Measurements from ENCODE around the gene CEP112. TPM values are rescaled to one million over a fixed set of nuclear protein-coding genes. Genes with fewer than 3 reads are reported as not detected.

Gene CEP112
- total and polyA plus RNA-seq, 2 experiments from 2014 or later = 4.0 to 4.3 TPM

Other genes starting within 250 kb of the CEP112 start
- gene APOH, start 37.3 kb upstream of the CEP112 start, total RNA-seq (2014; rRNA removed; shearing (Covaris generic)) = not detected in 2 replicates
- gene APOH, start 37.3 kb upstream of the CEP112 start, polyA plus RNA-seq (2016; fragmentation: Nextera tagmentation; extraction: Ambion mirVana) = not detected in 2 replicates
- 24.5 and 35.4 TPM in 2 replicates for gene PRKCA, start 110.5 kb upstream of the CEP112 start, total RNA-seq (2014; rRNA removed; shearing (Covaris generic))
- gene PRKCA, start 110.5 kb upstream of the CEP112 start, polyA plus RNA-seq (2016; fragmentation: Nextera tagmentation; extraction: Ambion mirVana) = 6.4 and 10.9 TPM in 2 replicates